ENCODE measurements around the gene RABGEF1.
"Not testable (repeated sequence)": the region's sequence is repeated elsewhere in the genome, so short reads cannot be mapped to it uniquely, and the experiment has no call there.

Gene RABGEF1

GRCh38 chr7:66740302-66740979 is at the start of gene RABGEF1:
RABGEF1 (plus strand) TSS chr7:66740733; CDS start chr7:66771900, 31,167 bp downstream.
- peak; percentile 82 for DNase-seq

DNA sequence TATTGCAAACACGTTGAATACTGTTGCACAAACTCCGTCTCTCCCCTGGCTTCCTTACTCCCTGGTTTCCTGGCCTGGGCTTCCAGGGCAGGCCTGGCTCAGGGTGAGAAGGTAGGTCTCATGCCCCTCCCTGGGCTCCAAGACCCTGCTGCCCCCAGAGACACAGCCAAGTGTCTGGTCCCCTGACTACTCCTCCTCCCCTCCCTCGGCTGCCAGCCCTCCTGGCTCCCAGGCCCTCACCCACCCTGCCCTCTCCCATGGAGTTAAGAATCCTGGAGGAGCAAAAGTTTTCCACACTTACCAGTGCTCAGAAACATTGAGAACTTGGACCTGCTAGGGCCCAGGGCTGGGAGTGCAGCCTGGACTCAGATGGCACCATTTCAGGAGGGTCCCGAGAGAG is 47.2 kb upstream of the RABGEF1 start:
- DNase-seq = no peak

DNA sequence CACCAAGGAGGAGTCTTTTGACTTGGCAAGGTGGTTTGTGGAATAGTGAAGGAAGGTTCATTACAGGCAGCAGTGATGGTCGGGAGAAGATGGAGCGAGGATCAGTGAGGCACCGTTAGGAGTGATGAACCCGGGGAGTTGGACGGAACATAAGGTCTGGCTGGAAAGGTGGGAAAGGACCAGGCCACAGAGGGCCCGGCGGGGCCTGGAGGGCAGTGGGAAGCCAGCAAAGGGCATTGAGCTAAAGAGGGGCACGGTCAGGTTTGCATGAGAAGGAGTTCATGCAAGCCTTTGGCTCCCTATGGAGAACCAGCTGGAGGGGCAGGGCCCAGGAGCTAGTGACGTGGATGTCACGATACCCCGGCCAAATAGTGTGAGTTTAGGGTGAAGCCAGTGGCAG is 46.2 kb upstream of the RABGEF1 start:
- no peak for DNase-seq

DNA sequence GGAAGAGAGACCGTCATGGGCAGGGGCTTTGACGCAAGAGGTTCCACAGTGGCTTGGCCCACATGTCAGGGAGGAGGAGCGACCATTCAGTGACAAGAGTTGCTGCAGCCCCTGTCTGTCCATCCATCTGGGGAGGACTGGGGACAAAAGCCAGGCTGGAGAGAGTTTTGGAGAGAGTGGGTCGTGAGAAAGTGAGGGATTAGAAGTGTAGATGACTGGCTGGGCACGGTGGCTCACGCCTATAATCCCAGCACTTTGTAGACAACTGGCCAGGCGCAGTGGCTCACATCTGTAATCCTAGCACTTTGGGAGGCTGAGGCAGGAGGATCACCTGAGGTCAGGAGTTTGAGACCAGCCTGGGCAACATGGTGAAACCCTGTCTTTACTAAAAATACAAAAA is 45.1 kb upstream of the RABGEF1 start:
- DNase-seq = not testable (repeated sequence)

DNA sequence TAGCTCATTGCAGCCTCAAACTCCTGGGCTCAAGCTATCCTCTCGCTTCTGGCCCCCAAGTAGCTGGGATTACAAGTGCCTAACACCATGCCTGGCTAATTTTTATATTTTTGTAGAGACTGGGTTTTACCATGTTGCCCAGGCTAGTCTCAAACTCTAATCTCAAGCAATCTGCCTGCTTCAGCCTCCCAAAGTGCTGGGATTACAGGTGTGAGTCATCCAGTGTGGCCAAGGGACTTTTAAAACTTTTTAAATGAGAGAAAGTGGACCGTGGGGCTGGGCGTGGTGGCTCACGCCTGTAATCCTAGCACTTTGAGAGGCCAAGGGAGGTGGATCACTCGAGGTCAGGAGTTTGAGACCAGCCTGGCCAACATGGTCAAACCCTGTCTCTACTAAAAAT is 44.4 kb upstream of the RABGEF1 start:
- not testable (repeated sequence) for DNase-seq

DNA sequence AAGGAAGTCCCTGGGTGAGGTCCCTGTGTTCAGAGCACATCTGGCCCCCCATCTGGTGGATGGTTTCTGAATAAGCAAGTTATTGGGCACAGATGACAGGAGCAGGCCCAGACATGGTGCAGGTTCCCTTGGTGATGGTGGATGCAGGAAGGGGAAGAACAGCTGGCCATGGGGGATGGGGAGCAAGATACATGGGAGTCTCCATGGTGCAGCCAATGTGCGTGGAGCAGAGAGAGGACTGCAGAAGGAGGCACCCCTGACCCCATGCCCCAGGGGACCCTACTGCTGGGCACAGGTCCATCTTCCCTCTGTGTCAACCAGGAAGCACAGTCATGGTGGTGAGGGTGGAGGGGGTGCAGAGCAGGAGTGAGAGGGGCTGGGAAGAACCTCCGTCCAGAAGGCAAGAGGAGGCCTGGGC is 43.8 kb upstream of the RABGEF1 start:
- no peak for DNase-seq

- no peak for DNase-seq
Observed at GRCh38 chr7:66697449-66698438, 42.8 kb upstream of the RABGEF1 start.

DNA sequence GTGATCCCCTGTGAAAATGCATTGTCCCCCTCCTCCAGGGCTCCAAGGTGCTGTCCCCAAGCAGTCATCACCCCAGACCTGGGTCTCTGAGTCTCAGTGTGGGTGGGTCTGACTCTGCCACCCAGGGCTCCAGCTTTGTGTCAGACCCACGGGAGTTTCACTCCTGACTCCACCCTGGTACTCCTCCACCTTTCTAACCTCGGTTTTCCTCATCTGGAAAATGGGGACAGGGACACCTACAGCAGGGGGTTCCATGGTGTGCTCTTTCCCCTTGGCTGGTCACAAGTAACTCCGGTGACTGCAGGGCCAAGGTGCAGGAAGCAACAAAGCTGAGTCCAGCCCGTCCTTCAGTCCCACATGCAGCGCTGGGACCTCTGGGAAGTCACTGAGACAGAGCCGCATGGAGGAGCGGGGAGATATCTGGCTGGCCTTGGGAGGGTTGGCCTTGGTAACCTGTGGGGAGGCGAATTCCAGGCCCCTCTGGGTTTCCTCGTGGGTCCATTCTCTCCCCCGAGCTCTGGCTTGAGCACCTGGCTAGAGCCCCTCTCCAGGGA is 41.8 kb upstream of the RABGEF1 start:
- no peak for DNase-seq

GRCh38 chr7:66699998-66700397 is 40.5 kb upstream of the RABGEF1 start:
- no peak for DNase-seq

DNA sequence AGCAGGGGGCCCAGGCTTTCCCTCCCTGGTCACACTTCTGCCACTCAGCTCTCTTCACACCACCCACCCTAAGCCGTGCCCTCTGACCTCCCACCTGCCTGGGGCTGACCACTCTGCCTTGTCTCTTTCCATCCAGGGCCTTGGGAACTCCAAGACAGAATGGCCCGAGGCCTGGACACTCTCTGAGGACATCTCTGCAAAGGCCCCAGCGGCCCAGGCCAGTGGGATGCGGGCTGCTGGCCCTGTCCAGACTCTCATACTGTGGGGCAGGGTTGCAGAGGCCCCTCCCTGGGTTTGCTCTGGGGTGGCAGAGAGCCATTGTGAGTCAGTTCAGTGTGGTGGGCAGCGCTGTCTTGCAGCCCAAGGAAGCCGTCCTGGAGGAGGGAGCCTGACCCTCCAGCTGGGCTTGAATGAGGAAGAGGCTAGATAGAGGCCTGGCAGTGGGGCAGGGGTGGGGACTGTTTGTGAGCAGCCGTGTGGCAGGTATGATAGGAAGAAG is 39.9 kb upstream of the RABGEF1 start:
- DNase-seq = no peak

GRCh38 chr7:66707825-66708224 is 32.7 kb upstream of the RABGEF1 start:
- DNase-seq = no peak

DNA sequence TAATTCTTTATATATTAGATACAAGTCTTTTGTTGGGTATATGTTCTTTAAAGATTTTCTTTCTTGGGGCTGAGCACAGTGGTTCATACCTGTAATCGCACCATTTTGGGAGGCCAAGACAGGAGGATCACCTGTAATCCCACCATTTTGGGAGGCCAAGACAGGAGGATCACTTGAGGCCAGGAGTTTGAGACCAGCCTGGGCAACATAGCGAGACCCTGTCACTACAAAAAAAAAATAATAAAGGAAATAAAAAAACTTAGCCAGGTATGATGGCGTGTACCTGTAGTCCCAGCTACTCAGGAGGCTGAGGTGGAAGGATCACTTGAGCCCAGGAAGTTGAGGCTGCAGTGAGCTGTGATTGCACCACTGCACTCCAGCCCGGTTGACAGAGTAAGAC is 29.8 kb upstream of the RABGEF1 start:
- not testable (repeated sequence) for DNase-seq

DNA sequence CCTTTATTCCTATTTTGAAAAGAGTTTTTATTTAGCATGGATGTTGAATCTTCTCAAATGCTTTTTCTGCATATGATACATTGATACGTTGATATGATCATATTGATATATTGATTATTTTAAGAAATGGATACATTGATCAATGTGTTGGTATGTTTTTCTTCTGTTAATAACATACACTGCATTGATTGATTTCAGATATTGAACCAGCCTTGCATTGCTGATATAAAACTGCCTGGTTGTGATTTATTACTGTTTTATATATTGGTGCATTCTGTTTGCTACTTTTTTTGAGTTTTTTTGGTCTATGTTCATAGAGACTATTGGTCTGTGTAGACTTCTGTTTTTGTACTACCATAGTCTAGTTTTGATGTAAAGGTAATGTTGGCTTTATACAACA is 26.8 kb upstream of the RABGEF1 start:
- no peak for DNase-seq

- not testable (repeated sequence) for DNase-seq
Observed at GRCh38 chr7:66716634-66717033, 23.9 kb upstream of the RABGEF1 start.

- DNase-seq = no peak
Observed at GRCh38 chr7:66720561-66720960, 20.0 kb upstream of the RABGEF1 start.

- no peak for DNase-seq
Observed at GRCh38 chr7:66725843-66726242, 14.7 kb upstream of the RABGEF1 start.

DNA sequence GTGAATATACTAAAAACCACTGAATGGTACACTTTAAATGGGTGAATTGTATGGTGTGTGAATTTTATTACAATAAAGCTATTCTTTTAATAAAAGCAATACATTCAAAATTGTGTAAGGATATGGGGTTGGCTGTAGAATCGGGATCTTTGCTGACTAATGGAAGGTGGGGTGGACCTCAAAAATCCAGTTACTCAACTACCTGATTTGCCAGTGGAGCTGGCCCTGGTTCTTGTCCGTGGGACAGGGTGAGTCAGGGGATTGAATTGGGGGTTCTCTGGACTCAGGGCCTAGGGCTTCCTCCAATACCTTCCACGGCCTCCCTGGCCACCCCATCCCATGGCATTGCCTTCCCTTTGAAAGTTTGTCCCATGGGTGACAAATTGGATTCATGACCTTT is 13.5 kb upstream of the RABGEF1 start:
- DNase-seq = no peak

DNA sequence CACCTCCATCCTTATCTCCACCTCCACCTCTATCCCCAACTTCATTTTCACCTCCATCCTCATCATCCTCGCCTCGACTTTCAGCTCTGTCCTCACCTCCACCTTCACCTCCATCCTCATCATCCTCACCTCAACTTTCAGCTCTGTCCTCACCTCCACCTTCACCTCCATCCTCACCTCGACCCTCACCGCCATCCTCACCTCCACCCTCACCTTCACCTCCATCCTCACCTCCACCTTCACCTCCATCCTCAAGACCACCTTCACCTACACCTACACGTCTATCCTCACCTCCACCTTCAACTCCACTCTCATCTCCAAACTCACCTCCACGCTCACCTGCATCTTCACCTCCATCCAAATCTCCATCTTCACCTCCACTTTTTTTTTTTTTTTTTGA is 12.0 kb upstream of the RABGEF1 start:
- no peak for DNase-seq

- no peak for DNase-seq
Observed at GRCh38 chr7:66729274-66729673, 11.3 kb upstream of the RABGEF1 start.

- DNase-seq = no peak
Observed at GRCh38 chr7:66731986-66732385, 8.5 kb upstream of the RABGEF1 start.

DNA sequence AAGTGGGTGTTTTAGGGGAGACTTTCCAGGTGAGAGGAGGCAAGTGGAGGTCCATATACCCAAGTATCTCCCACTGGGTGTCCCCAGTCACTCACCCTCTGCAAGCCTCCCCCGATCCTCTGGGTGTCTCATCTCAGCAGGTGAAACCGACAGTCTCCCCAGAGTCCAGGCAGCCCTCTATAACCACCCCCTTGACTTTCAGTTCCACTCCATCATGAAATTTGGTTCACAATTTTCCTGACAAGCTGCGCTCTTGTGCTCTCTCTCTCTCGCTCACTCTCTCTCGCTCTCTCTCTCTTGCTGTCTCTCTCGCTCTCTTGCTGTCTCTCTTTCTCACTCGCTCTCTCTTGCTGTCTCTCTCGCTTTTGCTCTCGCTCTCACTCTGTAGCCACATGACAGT is 8.1 kb upstream of the RABGEF1 start:
- no peak for DNase-seq

DNA sequence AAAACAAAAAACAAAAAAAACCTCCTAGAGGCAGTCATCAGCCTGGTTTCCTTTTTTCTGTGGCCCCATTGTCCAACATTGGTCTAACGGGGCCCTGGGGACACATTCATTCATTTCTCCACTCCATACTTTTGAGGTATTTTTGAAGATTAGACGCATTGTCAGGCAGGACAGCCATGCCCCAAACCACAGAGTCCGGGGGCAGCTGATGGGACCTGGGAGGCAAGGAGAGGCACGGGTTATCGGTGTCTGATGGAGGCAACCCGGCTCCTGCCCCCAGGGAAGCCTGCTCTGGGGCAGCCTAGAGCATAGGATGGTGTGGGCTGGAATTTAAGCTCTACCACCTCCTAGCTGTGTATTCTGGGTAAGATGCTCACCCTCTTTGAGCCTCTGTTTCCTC is 6.5 kb upstream of the RABGEF1 start:
- no peak for DNase-seq

DNA sequence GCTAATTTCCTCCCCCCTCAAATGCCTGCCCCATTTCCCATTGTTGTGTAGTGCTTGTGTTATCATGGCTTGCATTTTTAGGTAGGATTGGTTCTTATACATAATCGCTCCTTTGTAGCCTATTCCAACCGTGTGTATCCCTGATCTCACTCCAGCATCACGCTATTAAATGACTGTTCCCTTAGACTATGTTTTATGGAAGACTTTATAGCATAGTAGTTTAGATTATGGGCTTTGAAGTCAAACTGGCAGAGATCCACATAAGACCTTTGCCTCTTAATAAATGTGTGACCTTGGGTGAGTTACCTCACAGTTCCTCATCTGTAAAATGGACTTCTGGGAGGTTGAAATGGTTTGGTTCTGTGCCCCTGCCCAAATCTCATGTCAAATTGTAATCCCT is 5.4 kb upstream of the RABGEF1 start:
- no peak for DNase-seq

- DNase-seq = no peak
Observed at GRCh38 chr7:66735850-66736249, 4.7 kb upstream of the RABGEF1 start.

All from GOT3 (cell line).